Fibroblast of villous mesenchyme (primary cell): ENCODE measurements around the gene FRS3. TPM values are rescaled to one million over a fixed set of nuclear protein-coding genes. Genes with fewer than 3 reads are reported as not detected.
A peak's percentile ranks its signal among the peaks of the same experiment; 100 is the strongest.

ENCODE experiments used
- DNase-seq: peaks from one replicate; pipeline ENCODE4 v3.0.0-alpha.2; 2010; ENCODE audit warnings: low read depth
- H3K4me3 ChIP-seq: 2 replicates; pipeline ENCODE4 v1.5.1; 2011; ENCODE audit warnings: low read depth, mild to moderate bottlenecking, low read length
- CTCF ChIP-seq: IDR thresholded peaks from 2 replicates; pipeline ENCODE4 v1.5.1; 2012; ENCODE audit warnings: low read depth, mild to moderate bottlenecking, low read length; ENCODE audit not compliant: insufficient read depth
- total RNA-seq: library from RNA; depleted of rRNA; stranded (reverse); fragments of >200 nt; gene quantifications from 2 replicates; pipeline ENCODE4 v1.2.3, GENCODE V29; 2012

Gene FRS3
- total RNA-seq, 1 donor: 1.3 TPM

- no peak for TF ChIP-seq CTCF
- DNase-seq: peak; percentile 25
- no peak overlapping the region for H3K4me3 ChIP-seq
These were observed 54.9 kb downstream of the FRS3 start for GRCh38 chr6:41724586-41725501.

GRCh38 chr6:41724228-41724580 is 55.5 kb downstream of the FRS3 start:
- no peak for TF ChIP-seq CTCF
- no peak overlapping the region for H3K4me3 ChIP-seq
- DNase-seq: peak; percentile 45

GRCh38 chr6:41723530-41724227 is 56.0 kb downstream of the FRS3 start:
- TF ChIP-seq CTCF: peak; percentile 12
- DNase-seq: peak; percentile 95
- peak overlapping the region; percentile 45 for H3K4me3 ChIP-seq

- peak; percentile 46 for DNase-seq
- TF ChIP-seq CTCF: no peak
- H3K4me3 ChIP-seq: peak overlapping the region; percentile 45
These were observed 56.7 kb downstream of the FRS3 start for GRCh38 chr6:41722969-41723529.

- no peak overlapping the region for H3K4me3 ChIP-seq
- DNase-seq: no peak
- no peak for TF ChIP-seq CTCF
These were observed 58.3 kb downstream of the FRS3 start for GRCh38 chr6:41721414-41721813.

- no peak for TF ChIP-seq CTCF
- no peak overlapping the region for H3K4me3 ChIP-seq
- DNase-seq: no peak
These were observed 58.9 kb downstream of the FRS3 start for GRCh38 chr6:41720783-41721182.
